Thyroid gland (tissue), 4 donors: ENCODE data around the gene FAM50B. TPM values are rescaled to one million over a fixed set of nuclear protein-coding genes. Genes with fewer than 3 reads are reported as not detected.

Experiments used
- DNase-seq, 2 donors: peaks; one replicate each; pipeline ENCODE4 v3.0.0-alpha.2; 2019
- H3K27ac ChIP-seq, 3 donors: fragments of 200-600 bp; sonication (generic); 1 replicate in 2 of 3; 2 replicates in 1 of 3; pipeline ENCODE4 v1.5.1; 2016 to 2019; ENCODE audit warnings: mild to moderate bottlenecking in 1 of 3, moderate library complexity in 1 of 3
- H3K27me3 ChIP-seq: fragments of 200-600 bp; sonication (generic); one replicate; pipeline ENCODE4 v1.5.1; 2019
- H3K36me3 ChIP-seq, 2 donors: fragments of 200-600 bp; sonication (generic); one replicate each; pipeline ENCODE4 v1.5.1; 2016 to 2019
- H3K4me1 ChIP-seq, 2 donors: fragments of 200-600 bp; sonication (generic); one replicate each; pipeline ENCODE4 v1.5.1; 2017 to 2019
- H3K4me3 ChIP-seq, 3 donors: fragments of 200-600 bp; sonication (generic); replicated peaks in 1 of 3; 1 replicate in 2 of 3; 2 replicates in 1 of 3; pipeline ENCODE4 v1.5.1; 2016; ENCODE audit warnings: mild to moderate bottlenecking in 1 of 3
- H3K9me3 ChIP-seq: fragments of 200-600 bp; sonication (generic); one replicate; pipeline ENCODE4 v1.5.1; 2017
- CTCF ChIP-seq, 6 experiments: fragments of 200-600 bp in 3 of 6; fragments of 450-650 bp in 3 of 6; sonication (generic) in 3 of 6; IDR thresholded peaks; one replicate each; pipeline ENCODE4 v1.5.1; 2016 to 2019; ENCODE audit warnings: antibody characterized with exemption in 6 of 6, mild to moderate bottlenecking in 2 of 6, inconsistent platforms in 1 of 6, moderate library complexity in 1 of 6
- POLR2A ChIP-seq, 2 donors: fragments of 450-650 bp; IDR thresholded peaks; one replicate each; pipeline ENCODE4 v1.6.1; 2017; ENCODE audit warnings: antibody characterized with exemption in 2 of 2, mild to moderate bottlenecking in 2 of 2, moderate library complexity in 1 of 2
- WGBS, 2 donors: methylation state at CpG; one replicate each; pipeline ENCODE4 v1.1.5; 2017; 5-methylcytosine and 5-hydroxymethylcytosine counted together
- intact Hi-C: fragments of 100-400 bp; cut with DNase I; formaldehyde crosslinking; loops from one replicate; pipeline ENCODE4 v1.15.1; 2023
- total RNA-seq, 4 donors: library from RNA; depleted of rRNA; stranded (reverse); fragments of >200 nt; gene quantifications; one replicate each; pipeline ENCODE4 v1.2.3, GENCODE V29; 2016

FAM50B gene
- total RNA-seq, 4 donors from 2014 or later, result 18.4 to 40.9 (median 20.3) TPM

GRCh38 chr6:3803627-3804468, 45.3 kb upstream of the FAM50B start:
- 37 to 50% methylated on average over 12 of the region's 12 CpGs for WGBS, 2 donors
- H3K27ac ChIP-seq, result peak overlapping the region; percentile 91 to 97 (median 96)
- intact Hi-C loops, result loop anchor here (5.0 kb wide), 1 partner anchor 52 kb away; the partner anchor contains the start of gene PXDC1
- no peaks in the 10 kb centered on the region for H3K9me3 ChIP-seq
- TF ChIP-seq CTCF (IDR thresholded peaks at IDR 0.05) (no peak), POLR2A (IDR thresholded peaks at IDR 0.05) (peak in 1 of 2 donors; percentile 56)
- peak; percentile 78 to 83 for DNase-seq
- peaks cover 29 to 55% of the 10 kb centered on the region in 2 donors for H3K4me1 ChIP-seq
- H3K27me3 ChIP-seq, result no peaks in the 10 kb centered on the region
- no peaks in the 10 kb centered on the region for H3K36me3 ChIP-seq
- H3K4me3 ChIP-seq, result no peak overlapping the region

GRCh38 chr6:3804964-3805363, 44.2 kb upstream of the FAM50B start:
- WGBS, 2 donors, result 93 to 100% methylated on average over 2 of the region's 2 CpGs
- no peak for TF ChIP-seq POLR2A (IDR thresholded peaks at IDR 0.05)
- no peak for TF ChIP-seq CTCF (IDR thresholded peaks at IDR 0.05)
- intact Hi-C loops, result loop anchor here (5.0 kb wide), 1 partner anchor 53 kb away; the partner anchor contains the start of gene PXDC1
- Histone ChIP-seq H3K27me3 (no peaks in the 10 kb centered on the region), H3K9me3 (no peaks in the 10 kb centered on the region), H3K27ac (peak overlapping the region in 1 of 3 donors; percentile 96), H3K4me1 (peaks cover 28 to 53% of the 10 kb centered on the region in 2 donors), H3K36me3 (no peaks in the 10 kb centered on the region), H3K4me3 (no peak overlapping the region)
- DNase-seq, result no peak

- TF ChIP-seq POLR2A (IDR thresholded peaks at IDR 0.05) (no peak), CTCF (IDR thresholded peaks at IDR 0.05) (no peak)
- Histone ChIP-seq H3K4me1 (peaks cover 28 to 50% of the 10 kb centered on the region in 2 donors), H3K27ac (peak overlapping the region in 1 of 3 donors; percentile 96), H3K27me3 (no peaks in the 10 kb centered on the region), H3K4me3 (no peak overlapping the region), H3K9me3 (no peaks in the 10 kb centered on the region), H3K36me3 (no peaks in the 10 kb centered on the region)
- intact Hi-C loops, result no loop called here
- no peak for DNase-seq
- WGBS, 2 donors, result 90 to 94% methylated on average over 8 of the region's 8 CpGs
Observed at GRCh38 chr6:3805448-3806123, 43.6 kb upstream of the FAM50B start.

GRCh38 chr6:3806169-3806922, 42.8 kb upstream of the FAM50B start:
- intact Hi-C loops, result no loop called here

More at GRCh38 chr6:3806169-3806922, 42.8 kb upstream of the FAM50B start:
- peak overlapping the region in 1 of 3 donors; percentile 45 for H3K27ac ChIP-seq
- WGBS, 2 donors, result 82 to 85% methylated on average over 15 of the region's 15 CpGs
- TF ChIP-seq CTCF (IDR thresholded peaks at IDR 0.05), result no peak
- no peak for TF ChIP-seq POLR2A (IDR thresholded peaks at IDR 0.05)
- no peaks in the 10 kb centered on the region for H3K9me3 ChIP-seq
- no peak for DNase-seq
- H3K36me3 ChIP-seq, result no peaks in the 10 kb centered on the region
- peaks cover 28 to 50% of the 10 kb centered on the region in 2 donors for H3K4me1 ChIP-seq
- H3K27me3 ChIP-seq, result no peaks in the 10 kb centered on the region
- no peak overlapping the region for H3K4me3 ChIP-seq
